Measurements from ENCODE around the gene ZNF580.

ZNF580 gene

GRCh38 chr19:55606817-55607216, 34.0 kb upstream of the ZNF580 start:
- no peak for DNase-seq

GRCh38 chr19:55609326-55609725, 31.5 kb upstream of the ZNF580 start:
- DNase-seq, result no peak

GRCh38 chr19:55611300-55611982, 29.4 kb upstream of the ZNF580 start:
- no peak for DNase-seq

- DNase-seq, result no peak
Observed at GRCh38 chr19:55611983-55612645, 28.7 kb upstream of the ZNF580 start.

GRCh38 chr19:55613396-55613795, 27.4 kb upstream of the ZNF580 start:
- DNase-seq, result no peak

- no peak for DNase-seq
Observed at GRCh38 chr19:55613930-55614710, 26.7 kb upstream of the ZNF580 start.

GRCh38 chr19:55614711-55615542, 25.9 kb upstream of the ZNF580 start:
- no peak for DNase-seq

- DNase-seq, result no peak
Observed at GRCh38 chr19:55615543-55616394, 25.0 kb upstream of the ZNF580 start.

GRCh38 chr19:55616395-55616875, 24.4 kb upstream of the ZNF580 start:
- no peak for DNase-seq

GRCh38 chr19:55617426-55617825, 23.4 kb upstream of the ZNF580 start:
- no peak for DNase-seq

GRCh38 chr19:55618426-55618825, 22.4 kb upstream of the ZNF580 start:
- DNase-seq, result no peak

GRCh38 chr19:55619286-55619685, 21.5 kb upstream of the ZNF580 start:
- DNase-seq, result no peak

- DNase-seq, result peak; percentile 45
Observed at GRCh38 chr19:55620410-55621204, 20.2 kb upstream of the ZNF580 start.

- no peak for DNase-seq
Observed at GRCh38 chr19:55621205-55621672, 19.6 kb upstream of the ZNF580 start.

GRCh38 chr19:55621673-55622231, 19.1 kb upstream of the ZNF580 start:
- DNase-seq, result no peak

- DNase-seq, result no peak
Observed at GRCh38 chr19:55622242-55622969, 18.4 kb upstream of the ZNF580 start.

GRCh38 chr19:55623130-55623529, 17.7 kb upstream of the ZNF580 start:
- no peak for DNase-seq

- no peak for DNase-seq
Observed at GRCh38 chr19:55623561-55623960, 17.2 kb upstream of the ZNF580 start.

GRCh38 chr19:55624109-55625003, 16.4 kb upstream of the ZNF580 start, which contains the start of gene ZNF784:
TSS of gene ZNF784 (minus strand) at chr19:55624566. CDS start at chr19:55624561, 5 bp downstream.
- peak; percentile 92 for DNase-seq

Measured in CD4-positive, alpha-beta T cell treated with Interleukin-6 for 4 hours (primary cell).